ENCODE data around the gene HK3. TPM values are rescaled to one million over a fixed set of nuclear protein-coding genes. Genes with fewer than 3 reads are reported as not detected.

Gene HK3
- total and polyA plus RNA-seq, 2 of the 8 experiments (the other 6 are each of a cell fraction or from before 2014, with no cell fraction given): not detected

DNA sequence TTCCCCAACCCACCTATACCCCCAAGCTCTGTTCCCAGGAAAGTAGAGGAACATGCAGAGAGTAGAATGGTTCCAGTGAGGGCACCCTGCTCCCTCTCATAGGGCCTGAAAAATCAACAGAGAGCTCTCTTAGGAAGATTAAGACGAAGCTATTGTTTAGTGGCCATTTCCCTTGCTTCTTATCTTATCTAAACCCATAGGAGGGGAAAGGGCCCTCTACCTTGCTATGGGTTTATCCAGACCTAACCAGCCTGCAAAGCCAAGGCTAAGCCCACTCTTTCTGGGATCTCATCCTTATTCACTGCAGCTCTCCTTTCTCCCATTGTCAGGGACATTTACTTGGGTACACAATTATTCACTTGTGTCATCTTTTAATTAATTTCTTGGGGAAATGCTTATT lies 39.3 kb upstream of the HK3 start (continued):
- TF ChIP-seq, protein P1, sequence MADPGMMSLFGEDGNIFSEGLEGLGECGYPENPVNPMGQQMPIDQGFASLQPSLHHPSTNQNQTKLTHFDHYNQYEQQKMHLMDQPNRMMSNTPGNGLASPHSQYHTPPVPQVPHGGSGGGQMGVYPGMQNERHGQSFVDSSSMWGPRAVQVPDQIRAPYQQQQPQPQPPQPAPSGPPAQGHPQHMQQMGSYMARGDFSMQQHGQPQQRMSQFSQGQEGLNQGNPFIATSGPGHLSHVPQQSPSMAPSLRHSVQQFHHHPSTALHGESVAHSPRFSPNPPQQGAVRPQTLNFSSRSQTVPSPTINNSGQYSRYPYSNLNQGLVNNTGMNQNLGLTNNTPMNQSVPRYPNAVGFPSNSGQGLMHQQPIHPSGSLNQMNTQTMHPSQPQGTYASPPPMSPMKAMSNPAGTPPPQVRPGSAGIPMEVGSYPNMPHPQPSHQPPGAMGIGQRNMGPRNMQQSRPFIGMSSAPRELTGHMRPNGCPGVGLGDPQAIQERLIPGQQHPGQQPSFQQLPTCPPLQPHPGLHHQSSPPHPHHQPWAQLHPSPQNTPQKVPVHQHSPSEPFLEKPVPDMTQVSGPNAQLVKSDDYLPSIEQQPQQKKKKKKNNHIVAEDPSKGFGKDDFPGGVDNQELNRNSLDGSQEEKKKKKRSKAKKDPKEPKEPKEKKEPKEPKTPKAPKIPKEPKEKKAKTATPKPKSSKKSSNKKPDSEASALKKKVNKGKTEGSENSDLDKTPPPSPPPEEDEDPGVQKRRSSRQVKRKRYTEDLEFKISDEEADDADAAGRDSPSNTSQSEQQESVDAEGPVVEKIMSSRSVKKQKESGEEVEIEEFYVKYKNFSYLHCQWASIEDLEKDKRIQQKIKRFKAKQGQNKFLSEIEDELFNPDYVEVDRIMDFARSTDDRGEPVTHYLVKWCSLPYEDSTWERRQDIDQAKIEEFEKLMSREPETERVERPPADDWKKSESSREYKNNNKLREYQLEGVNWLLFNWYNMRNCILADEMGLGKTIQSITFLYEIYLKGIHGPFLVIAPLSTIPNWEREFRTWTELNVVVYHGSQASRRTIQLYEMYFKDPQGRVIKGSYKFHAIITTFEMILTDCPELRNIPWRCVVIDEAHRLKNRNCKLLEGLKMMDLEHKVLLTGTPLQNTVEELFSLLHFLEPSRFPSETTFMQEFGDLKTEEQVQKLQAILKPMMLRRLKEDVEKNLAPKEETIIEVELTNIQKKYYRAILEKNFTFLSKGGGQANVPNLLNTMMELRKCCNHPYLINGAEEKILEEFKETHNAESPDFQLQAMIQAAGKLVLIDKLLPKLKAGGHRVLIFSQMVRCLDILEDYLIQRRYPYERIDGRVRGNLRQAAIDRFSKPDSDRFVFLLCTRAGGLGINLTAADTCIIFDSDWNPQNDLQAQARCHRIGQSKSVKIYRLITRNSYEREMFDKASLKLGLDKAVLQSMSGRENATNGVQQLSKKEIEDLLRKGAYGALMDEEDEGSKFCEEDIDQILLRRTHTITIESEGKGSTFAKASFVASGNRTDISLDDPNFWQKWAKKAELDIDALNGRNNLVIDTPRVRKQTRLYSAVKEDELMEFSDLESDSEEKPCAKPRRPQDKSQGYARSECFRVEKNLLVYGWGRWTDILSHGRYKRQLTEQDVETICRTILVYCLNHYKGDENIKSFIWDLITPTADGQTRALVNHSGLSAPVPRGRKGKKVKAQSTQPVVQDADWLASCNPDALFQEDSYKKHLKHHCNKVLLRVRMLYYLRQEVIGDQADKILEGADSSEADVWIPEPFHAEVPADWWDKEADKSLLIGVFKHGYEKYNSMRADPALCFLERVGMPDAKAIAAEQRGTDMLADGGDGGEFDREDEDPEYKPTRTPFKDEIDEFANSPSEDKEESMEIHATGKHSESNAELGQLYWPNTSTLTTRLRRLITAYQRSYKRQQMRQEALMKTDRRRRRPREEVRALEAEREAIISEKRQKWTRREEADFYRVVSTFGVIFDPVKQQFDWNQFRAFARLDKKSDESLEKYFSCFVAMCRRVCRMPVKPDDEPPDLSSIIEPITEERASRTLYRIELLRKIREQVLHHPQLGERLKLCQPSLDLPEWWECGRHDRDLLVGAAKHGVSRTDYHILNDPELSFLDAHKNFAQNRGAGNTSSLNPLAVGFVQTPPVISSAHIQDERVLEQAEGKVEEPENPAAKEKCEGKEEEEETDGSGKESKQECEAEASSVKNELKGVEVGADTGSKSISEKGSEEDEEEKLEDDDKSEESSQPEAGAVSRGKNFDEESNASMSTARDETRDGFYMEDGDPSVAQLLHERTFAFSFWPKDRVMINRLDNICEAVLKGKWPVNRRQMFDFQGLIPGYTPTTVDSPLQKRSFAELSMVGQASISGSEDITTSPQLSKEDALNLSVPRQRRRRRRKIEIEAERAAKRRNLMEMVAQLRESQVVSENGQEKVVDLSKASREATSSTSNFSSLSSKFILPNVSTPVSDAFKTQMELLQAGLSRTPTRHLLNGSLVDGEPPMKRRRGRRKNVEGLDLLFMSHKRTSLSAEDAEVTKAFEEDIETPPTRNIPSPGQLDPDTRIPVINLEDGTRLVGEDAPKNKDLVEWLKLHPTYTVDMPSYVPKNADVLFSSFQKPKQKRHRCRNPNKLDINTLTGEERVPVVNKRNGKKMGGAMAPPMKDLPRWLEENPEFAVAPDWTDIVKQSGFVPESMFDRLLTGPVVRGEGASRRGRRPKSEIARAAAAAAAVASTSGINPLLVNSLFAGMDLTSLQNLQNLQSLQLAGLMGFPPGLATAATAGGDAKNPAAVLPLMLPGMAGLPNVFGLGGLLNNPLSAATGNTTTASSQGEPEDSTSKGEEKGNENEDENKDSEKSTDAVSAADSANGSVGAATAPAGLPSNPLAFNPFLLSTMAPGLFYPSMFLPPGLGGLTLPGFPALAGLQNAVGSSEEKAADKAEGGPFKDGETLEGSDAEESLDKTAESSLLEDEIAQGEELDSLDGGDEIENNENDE (IDR thresholded peaks at IDR 0.05; ENCODE audit: insufficient replicate concordance, low read length): no peak
- TF ChIP-seq SIRT6 (IDR thresholded peaks at IDR 0.05; ENCODE audit: low read length) (no peak), KDM5A (IDR thresholded peaks at IDR 0.05; ENCODE audit: low read length) (no peak), CHD2 (IDR thresholded peaks at IDR 0.05; ENCODE audit: low read length) (no peak)

All from H1 (cell line).